Retinal pigment epithelial cell (primary cell): ENCODE data around the gene PHKA2.

Experiments
- DNase-seq: peaks from one replicate; pipeline ENCODE4 v3.0.0-alpha.2; 2010; ENCODE audit warnings: low read depth
- H3K4me3 ChIP-seq: 2 replicates; pipeline ENCODE4 v1.5.1; 2011; ENCODE audit warnings: mild to moderate bottlenecking, low read length, control low read depth, moderate library complexity
- CTCF ChIP-seq: conservative IDR thresholded peaks from 2 replicates; pipeline ENCODE4 v1.5.1; 2011; ENCODE audit warnings: low read depth, low read length, control low read depth, inconsistent platforms

The PHKA2 gene

DNA sequence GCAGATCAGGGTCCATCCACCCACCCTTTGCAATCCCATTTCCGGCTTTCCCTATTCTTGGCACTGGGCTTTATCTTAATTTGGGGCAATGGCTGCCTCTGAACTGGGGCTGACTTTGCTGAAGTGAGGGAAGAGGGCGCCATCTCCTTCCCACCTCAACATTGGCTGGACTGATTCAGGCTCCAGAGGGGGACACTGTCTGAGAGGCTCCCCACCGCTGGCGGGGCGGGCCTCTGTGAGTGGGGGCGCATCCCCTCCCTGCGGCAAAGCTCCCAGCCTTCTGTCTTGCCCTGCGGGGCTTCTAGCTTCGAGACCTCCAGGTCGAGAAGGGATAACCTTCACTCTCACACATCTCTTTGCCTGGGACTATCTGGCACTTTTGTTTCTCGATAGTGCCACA is 85.8 kb downstream of the PHKA2 start:
- no peak for DNase-seq
- no peak overlapping the region for H3K4me3 ChIP-seq
- TF ChIP-seq CTCF = no peak

GRCh38 chrX:18897611-18898010 is 86.3 kb downstream of the PHKA2 start:
- TF ChIP-seq CTCF = no peak
- no peak for DNase-seq
- H3K4me3 ChIP-seq = no peak overlapping the region

DNA sequence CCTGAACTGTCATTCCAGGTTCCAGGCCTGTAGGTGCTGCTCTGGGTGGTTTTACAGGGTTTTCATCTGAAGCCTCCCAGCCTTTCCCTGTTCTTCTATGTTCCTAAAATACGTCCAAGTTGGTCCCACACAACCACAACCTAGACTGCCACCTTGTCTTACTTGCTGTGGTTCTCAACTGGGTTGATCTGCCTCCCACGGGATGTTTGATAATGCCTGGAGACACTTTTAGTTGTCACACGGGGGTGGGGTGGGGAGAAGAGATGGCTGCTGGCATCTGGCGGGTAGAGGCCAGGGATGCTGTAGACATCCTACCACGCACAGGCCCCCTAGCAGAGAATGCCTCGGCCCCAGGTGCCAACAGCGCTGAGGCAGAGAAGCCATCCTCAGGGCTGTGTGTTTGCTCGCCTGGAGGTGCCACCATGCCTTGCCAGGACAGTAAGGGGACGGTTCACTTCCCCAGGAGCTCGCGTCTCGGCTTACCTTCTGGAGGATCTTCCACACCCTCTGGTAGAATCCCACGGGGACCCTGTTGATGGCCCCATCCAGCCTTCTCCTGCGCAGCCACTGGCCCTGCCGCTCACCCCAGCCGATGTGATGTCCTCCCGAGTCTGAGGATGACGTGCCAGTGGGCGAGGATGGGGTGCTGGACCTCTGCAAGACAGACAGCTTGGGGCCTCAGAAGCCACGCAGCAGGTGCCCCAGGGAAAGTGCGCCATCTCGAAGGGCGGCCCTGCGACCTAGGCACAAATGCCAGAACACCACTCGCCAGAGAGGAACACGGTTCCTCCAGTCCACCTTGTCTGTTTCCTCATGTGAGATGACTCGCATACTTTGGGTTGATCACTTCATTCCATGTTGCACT is 87.0 kb downstream of the PHKA2 start:
- no peak overlapping the region for H3K4me3 ChIP-seq
- TF ChIP-seq CTCF = no peak
- DNase-seq = no peak

GRCh38 chrX:18895189-18895951 is 88.5 kb downstream of the PHKA2 start:
- peak; percentile 36 for TF ChIP-seq CTCF
- no peak overlapping the region for H3K4me3 ChIP-seq
- no peak for DNase-seq

DNA sequence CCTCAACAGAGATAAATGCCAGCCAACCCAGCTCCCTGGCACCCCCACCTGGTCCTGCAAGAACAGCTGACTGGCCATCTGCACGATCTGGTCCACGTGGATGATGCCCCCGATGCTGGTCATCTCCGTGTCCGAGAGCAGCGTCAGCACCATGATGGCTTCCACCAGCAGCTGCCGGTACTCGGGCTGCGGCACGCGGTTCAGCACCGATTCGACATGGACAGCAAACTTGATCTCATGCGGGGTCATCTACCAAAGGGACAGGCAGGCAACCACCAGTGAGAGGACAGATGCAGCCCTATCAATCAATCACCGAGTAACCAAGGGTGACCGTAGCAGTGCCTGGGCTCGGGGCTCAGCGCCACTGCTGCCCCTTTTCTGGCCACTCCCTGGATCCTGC is 89.8 kb downstream of the PHKA2 start:
- no peak for TF ChIP-seq CTCF
- DNase-seq = no peak
- H3K4me3 ChIP-seq = no peak overlapping the region

GRCh38 chrX:18893536-18893935 is 90.4 kb downstream of the PHKA2 start:
- H3K4me3 ChIP-seq = no peak overlapping the region
- no peak for TF ChIP-seq CTCF
- DNase-seq = no peak
